ENCODE measurements around the gene TSPYL1. TPM values are rescaled to one million over a fixed set of nuclear protein-coding genes. Genes with fewer than 3 reads are reported as not detected.

Gene TSPYL1
- total RNA-seq, 1 experiment from 2014 or later: 57.3 TPM

DNA sequence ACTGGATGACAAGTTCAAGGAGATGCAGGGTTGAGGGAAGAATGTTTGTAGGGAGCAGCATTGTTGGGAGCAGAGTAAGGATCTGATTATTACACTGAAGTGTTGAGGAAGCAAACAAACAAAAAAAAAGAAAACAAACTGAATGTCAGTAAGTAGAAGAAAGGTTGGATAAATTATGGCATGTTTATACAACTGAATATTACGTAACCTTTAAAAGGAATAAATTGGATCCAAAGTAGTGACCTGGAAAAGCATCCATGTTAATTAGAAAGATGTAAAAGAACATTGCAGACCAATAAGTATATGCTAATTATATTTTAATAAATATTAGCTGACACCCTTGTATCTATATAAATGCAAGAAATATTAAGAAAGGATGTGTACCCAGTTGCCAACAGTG lies 12.8 kb upstream of the TSPYL1 start:
- TF ChIP-seq, protein P1, sequence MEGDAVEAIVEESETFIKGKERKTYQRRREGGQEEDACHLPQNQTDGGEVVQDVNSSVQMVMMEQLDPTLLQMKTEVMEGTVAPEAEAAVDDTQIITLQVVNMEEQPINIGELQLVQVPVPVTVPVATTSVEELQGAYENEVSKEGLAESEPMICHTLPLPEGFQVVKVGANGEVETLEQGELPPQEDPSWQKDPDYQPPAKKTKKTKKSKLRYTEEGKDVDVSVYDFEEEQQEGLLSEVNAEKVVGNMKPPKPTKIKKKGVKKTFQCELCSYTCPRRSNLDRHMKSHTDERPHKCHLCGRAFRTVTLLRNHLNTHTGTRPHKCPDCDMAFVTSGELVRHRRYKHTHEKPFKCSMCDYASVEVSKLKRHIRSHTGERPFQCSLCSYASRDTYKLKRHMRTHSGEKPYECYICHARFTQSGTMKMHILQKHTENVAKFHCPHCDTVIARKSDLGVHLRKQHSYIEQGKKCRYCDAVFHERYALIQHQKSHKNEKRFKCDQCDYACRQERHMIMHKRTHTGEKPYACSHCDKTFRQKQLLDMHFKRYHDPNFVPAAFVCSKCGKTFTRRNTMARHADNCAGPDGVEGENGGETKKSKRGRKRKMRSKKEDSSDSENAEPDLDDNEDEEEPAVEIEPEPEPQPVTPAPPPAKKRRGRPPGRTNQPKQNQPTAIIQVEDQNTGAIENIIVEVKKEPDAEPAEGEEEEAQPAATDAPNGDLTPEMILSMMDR (IDR thresholded peaks at IDR 0.05; ENCODE audit: insufficient read depth in 1 of 2, low read depth in 1 of 2, low read length in 1 of 2, severe bottlenecking in 1 of 2, unreplicated experiment in 1 of 2): no peak
- CTCF ChIA-PET: no interaction called here

GRCh38 chr6:116291701-116292396 lies 12.1 kb upstream of the TSPYL1 start:
- no peaks in the 10 kb centered on the region for H3K9me3 Mint-ChIP-seq (ENCODE audit: unreplicated experiment)
- peaks cover 9% of the 10 kb centered on the region for H3K27me3 Mint-ChIP-seq (ENCODE audit: insufficient read depth, unreplicated experiment)
- no peak overlapping the region for H3K4me3 ChIP-seq (ENCODE audit: low read depth, low read length)
- H3K27ac Mint-ChIP-seq (ENCODE audit: unreplicated experiment): no peak overlapping the region
- H3K4me1 ChIP-seq: no peaks in the 10 kb centered on the region
- no TSS peak for BruUV-seq (replicated peaks)
- H3K27me3 ChIP-seq (replicated peaks; ENCODE audit: control insufficient read depth, insufficient read depth, low read length): no peaks in the 10 kb centered on the region; the same call in 1 of the 2 replicates
- no peak overlapping the region for H3K4me3 Mint-ChIP-seq (ENCODE audit: unreplicated experiment)
- TF ChIP-seq, protein P1 (IDR thresholded peaks at IDR 0.05; ENCODE audit: insufficient read depth in 1 of 2, low read depth in 1 of 2, low read length in 1 of 2, severe bottlenecking in 1 of 2, unreplicated experiment in 1 of 2): no peak
- no peaks in the 10 kb centered on the region for H3K9me3 ChIP-seq
- intact Hi-C loops (cut with micrococcal nuclease; ENCODE audit: unreplicated experiment): no loop called here
- no peak for DNase-seq
- ChIA-PET POLR2A (no interaction called here), CTCF (no interaction called here)
- H3K4me1 Mint-ChIP-seq (ENCODE audit: low read depth, unreplicated experiment): no peaks in the 10 kb centered on the region
- H3K36me3 Mint-ChIP-seq (ENCODE audit: insufficient read depth, unreplicated experiment): no peaks in the 10 kb centered on the region
- no peaks in the 10 kb centered on the region for H3K36me3 ChIP-seq (ENCODE audit: control insufficient read depth, insufficient read depth, low read length)

More for the DNA sequence above, 12.8 kb upstream of the TSPYL1 start:
- H3K4me1 Mint-ChIP-seq (ENCODE audit: low read depth, unreplicated experiment): no peaks in the 10 kb centered on the region
- no peaks in the 10 kb centered on the region; the same call in 1 of the 2 replicates for H3K27me3 ChIP-seq (replicated peaks; ENCODE audit: control insufficient read depth, insufficient read depth, low read length)
- H3K4me3 ChIP-seq (ENCODE audit: low read depth, low read length): no peak overlapping the region
- H3K4me1 ChIP-seq: no peaks in the 10 kb centered on the region
- no TSS peak for BruUV-seq (replicated peaks)
- H3K27me3 Mint-ChIP-seq (ENCODE audit: insufficient read depth, unreplicated experiment): peaks cover 9% of the 10 kb centered on the region
- H3K27ac Mint-ChIP-seq (ENCODE audit: unreplicated experiment): no peak overlapping the region
- POLR2A ChIA-PET: no interaction called here
- H3K9me3 Mint-ChIP-seq (ENCODE audit: unreplicated experiment): no peaks in the 10 kb centered on the region
- DNase-seq: no peak
- H3K4me3 Mint-ChIP-seq (ENCODE audit: unreplicated experiment): no peak overlapping the region
- H3K9me3 ChIP-seq: no peaks in the 10 kb centered on the region
- intact Hi-C loops (cut with micrococcal nuclease; ENCODE audit: unreplicated experiment): no loop called here
- no peaks in the 10 kb centered on the region for H3K36me3 ChIP-seq (ENCODE audit: control insufficient read depth, insufficient read depth, low read length)
- no peaks in the 10 kb centered on the region for H3K36me3 Mint-ChIP-seq (ENCODE audit: insufficient read depth, unreplicated experiment)

- Histone ChIP-seq H3K27me3 (replicated peaks; ENCODE audit: control insufficient read depth, insufficient read depth, low read length) (no peaks in the 10 kb centered on the region; the same call in 1 of the 2 replicates), H3K9me3 (no peaks in the 10 kb centered on the region), H3K4me3 (ENCODE audit: low read depth, low read length) (no peak overlapping the region), H3K4me1 (no peaks in the 10 kb centered on the region), H3K36me3 (ENCODE audit: control insufficient read depth, insufficient read depth, low read length) (no peaks in the 10 kb centered on the region)
- intact Hi-C loops (cut with micrococcal nuclease; ENCODE audit: unreplicated experiment): no loop called here
- TF ChIP-seq, protein P1 (IDR thresholded peaks at IDR 0.05; ENCODE audit: insufficient read depth in 1 of 2, low read depth in 1 of 2, low read length in 1 of 2, severe bottlenecking in 1 of 2, unreplicated experiment in 1 of 2): no peak
- Mint-ChIP-seq H3K36me3 (ENCODE audit: insufficient read depth, unreplicated experiment) (no peaks in the 10 kb centered on the region), H3K27ac (ENCODE audit: unreplicated experiment) (no peak overlapping the region), H3K9me3 (ENCODE audit: unreplicated experiment) (no peaks in the 10 kb centered on the region), H3K4me3 (ENCODE audit: unreplicated experiment) (no peak overlapping the region), H3K4me1 (ENCODE audit: low read depth, unreplicated experiment) (no peaks in the 10 kb centered on the region), H3K27me3 (ENCODE audit: insufficient read depth, unreplicated experiment) (peaks cover 4% of the 10 kb centered on the region)
- ChIA-PET CTCF (no interaction called here), POLR2A (no interaction called here)
- no peak for DNase-seq
- no TSS peak for BruUV-seq (replicated peaks)
Measured at GRCh38 chr6:116290799-116291198, 11.1 kb upstream of the TSPYL1 start.

Measured in Caco-2 (cell line).